Pons (tissue), 1 donor: ENCODE measurements around the gene EME1.
"Not testable (repeated sequence)": the region's sequence is repeated elsewhere in the genome, so short reads cannot be mapped to it uniquely, and the experiment has no call there.

Source experiments
- DNase-seq: peaks from one replicate; pipeline ENCODE4 v3.0.0-alpha.2; 2016; ENCODE audit warnings: low spot score

EME1 gene

GRCh38 chr17:50394711-50395110, 21.7 kb downstream of the EME1 start:
- DNase-seq = no peak

- no peak for DNase-seq
Measured at GRCh38 chr17:50396261-50397110, 23.5 kb downstream of the EME1 start.

GRCh38 chr17:50397111-50397918, 24.3 kb downstream of the EME1 start, which contains the start of gene LRRC59:
Gene LRRC59, minus strand, starts transcription at chr17:50397523. Its CDS starts 206 bp downstream, at chr17:50397317.
- peak; percentile 57 for DNase-seq

GRCh38 chr17:50397919-50398285, 24.9 kb downstream of the EME1 start:
- no peak for DNase-seq

GRCh38 chr17:50398672-50399071, 25.6 kb downstream of the EME1 start:
- DNase-seq = not testable (repeated sequence)

- DNase-seq = not testable (repeated sequence)
Measured at GRCh38 chr17:50399591-50399990, 26.6 kb downstream of the EME1 start.

- not testable (repeated sequence) for DNase-seq
Measured at GRCh38 chr17:50405351-50405750, 32.3 kb downstream of the EME1 start.

GRCh38 chr17:50406578-50406977, 33.5 kb downstream of the EME1 start:
- no peak for DNase-seq

- DNase-seq = no peak
Measured at GRCh38 chr17:50407921-50408320, 34.9 kb downstream of the EME1 start.

GRCh38 chr17:50412188-50412732, 39.2 kb downstream of the EME1 start:
- no peak for DNase-seq

- no peak for DNase-seq
Measured at GRCh38 chr17:50414808-50415207, 41.8 kb downstream of the EME1 start.

- not testable (repeated sequence) for DNase-seq
Measured at GRCh38 chr17:50419577-50419976, 46.5 kb downstream of the EME1 start.

- DNase-seq = no peak
Measured at GRCh38 chr17:50420419-50421112, 47.5 kb downstream of the EME1 start.

GRCh38 chr17:50421308-50422051, 48.5 kb downstream of the EME1 start:
- DNase-seq = peak; percentile 52

- no peak for DNase-seq
Measured at GRCh38 chr17:50422738-50423137, 49.7 kb downstream of the EME1 start.

GRCh38 chr17:50423553-50424159, 50.6 kb downstream of the EME1 start:
- peak; percentile 7 for DNase-seq

- peak; percentile 1 for DNase-seq
Measured at GRCh38 chr17:50424246-50424995, 51.4 kb downstream of the EME1 start.

- DNase-seq = no peak
Measured at GRCh38 chr17:50424996-50425681, 52.1 kb downstream of the EME1 start.

GRCh38 chr17:50425682-50426471, 52.8 kb downstream of the EME1 start, which contains the start of gene ACSF2:
Gene ACSF2, plus strand, starts transcription at chr17:50426218. Its CDS starts 44 bp downstream, at chr17:50426262.
- peak; percentile 14 for DNase-seq
